VCaP (cell line): ENCODE results near the gene C17orf100.

Experiments
- H3K27ac ChIP-seq: fragments of 450-650 bp; 2 replicates; pipeline ENCODE4 v1.5.1; 2017
- CTCF ChIP-seq: fragments of 450-650 bp; conservative IDR thresholded peaks from 2 replicates; pipeline ENCODE4 v1.5.1; 2017; ENCODE audit warnings: mild to moderate bottlenecking, moderate library complexity

The C17orf100 gene

GRCh38 chr17:6674586-6674985 lies 23.0 kb downstream of the C17orf100 start:
- no peak for TF ChIP-seq CTCF
- H3K27ac ChIP-seq: no peak overlapping the region

DNA sequence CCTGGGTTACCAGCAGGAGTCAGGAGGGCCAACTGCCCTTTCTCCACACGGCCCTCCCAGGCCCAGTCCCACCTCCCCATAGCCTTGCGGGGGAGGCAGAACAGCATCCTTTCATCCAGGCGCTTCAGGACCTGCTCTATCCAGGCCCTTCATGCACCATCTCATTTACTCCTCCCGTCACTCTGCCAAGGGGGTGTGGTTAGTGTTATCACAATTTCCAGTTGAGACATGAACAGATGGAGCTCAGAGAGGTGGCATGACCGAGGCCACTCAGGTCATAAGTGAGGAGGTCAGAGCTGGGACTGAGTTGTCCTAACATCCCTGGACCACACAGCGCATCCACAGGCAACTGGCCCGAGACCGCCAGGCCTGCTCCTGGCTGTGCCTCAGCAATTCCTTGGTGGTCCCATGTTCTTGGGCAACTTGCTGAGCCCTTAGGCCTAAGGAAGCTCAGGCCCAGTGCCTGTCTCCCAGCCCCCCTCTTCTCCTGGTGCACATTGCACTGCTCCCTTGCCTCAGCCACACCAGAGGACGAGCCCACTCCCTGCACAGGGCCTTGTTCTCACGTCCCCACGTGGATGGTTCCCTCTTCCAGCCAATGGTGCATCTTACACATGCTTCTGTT lies 23.8 kb downstream of the C17orf100 start:
- H3K27ac ChIP-seq: no peak overlapping the region
- no peak for TF ChIP-seq CTCF

GRCh38 chr17:6676802-6677157 lies 25.2 kb downstream of the C17orf100 start:
- no peak overlapping the region for H3K27ac ChIP-seq
- no peak for TF ChIP-seq CTCF

DNA sequence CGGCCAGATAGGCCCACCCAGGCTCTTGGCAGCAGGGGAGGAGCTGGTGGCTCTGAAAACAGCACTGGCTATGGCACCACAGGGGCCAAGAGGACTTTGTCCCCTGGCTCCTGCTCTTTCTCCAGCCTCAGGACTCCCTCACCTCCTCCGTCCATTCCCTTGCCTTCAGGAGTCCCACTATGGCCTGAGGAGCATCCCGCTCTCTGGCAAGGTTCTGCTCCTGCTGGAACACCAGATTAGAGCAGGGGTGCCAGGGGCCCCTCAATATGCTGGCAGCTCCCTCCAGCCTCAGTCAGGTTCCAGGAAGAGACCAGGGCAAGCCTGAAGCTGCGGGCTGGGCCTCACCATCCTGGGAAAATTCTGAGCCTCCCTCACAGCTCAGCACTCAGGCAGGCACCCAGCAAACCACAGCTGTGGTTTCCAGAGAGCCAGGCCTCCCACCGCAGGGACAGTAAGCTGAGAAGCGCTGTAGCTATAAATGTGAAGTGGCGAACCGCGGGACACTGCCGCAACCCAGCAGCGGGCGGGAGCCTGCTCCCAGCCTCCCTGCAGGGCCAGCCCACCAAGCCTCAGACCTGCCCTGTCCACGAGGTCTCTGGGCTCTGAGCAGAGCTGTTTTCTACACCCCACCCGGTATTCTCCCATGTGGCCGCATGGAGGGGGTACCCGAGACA lies 25.7 kb downstream of the C17orf100 start:
- TF ChIP-seq CTCF: no peak
- H3K27ac ChIP-seq: no peak overlapping the region

- no peak overlapping the region for H3K27ac ChIP-seq
- no peak for TF ChIP-seq CTCF
These were observed 26.4 kb downstream of the C17orf100 start for GRCh38 chr17:6677946-6678345.

DNA sequence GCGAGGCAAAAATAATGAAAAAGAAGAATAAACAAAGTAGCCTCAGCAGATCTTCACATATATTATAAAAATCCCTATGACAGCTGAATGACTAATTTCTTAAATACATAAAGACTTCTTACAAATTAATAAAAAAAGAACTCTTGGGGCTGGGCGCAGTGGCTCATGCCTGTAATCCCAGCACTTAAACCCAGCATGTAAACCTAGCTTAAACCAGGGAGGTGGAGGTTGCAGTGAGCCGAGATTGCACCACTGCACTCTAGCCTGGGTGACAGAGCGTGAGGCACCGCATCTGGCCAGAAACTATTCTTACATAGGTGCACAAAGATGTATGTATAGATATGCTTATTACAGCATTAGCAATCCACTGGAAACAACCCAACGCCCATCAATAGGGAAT lies 27.7 kb downstream of the C17orf100 start:
- TF ChIP-seq CTCF: no peak
- no peak overlapping the region for H3K27ac ChIP-seq

DNA sequence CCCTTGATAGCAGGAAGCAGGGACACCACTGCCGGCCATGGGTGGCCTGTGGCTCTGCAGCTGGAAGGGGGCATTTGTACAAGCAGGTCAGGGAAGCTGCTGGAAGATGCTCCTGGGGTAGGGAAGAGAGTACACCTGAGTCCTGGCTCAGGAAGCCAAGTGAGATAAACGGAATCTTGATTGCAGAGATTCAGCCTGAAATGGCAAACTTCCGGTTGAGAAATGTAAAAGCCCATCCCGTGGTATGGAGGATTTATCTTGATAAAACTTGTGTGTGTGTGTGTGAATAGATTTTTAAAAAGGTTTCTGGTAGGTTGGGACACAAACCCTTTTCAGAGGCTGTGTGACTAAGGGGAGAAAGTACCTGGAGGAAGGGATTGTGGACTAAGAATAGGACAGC lies 29.6 kb downstream of the C17orf100 start:
- no peak for TF ChIP-seq CTCF
- peak overlapping the region; percentile 26 for H3K27ac ChIP-seq
